CD4-positive, alpha-beta T cell (primary cell): Measurements from ENCODE around the gene SRSF6. TPM values are rescaled to one million over a fixed set of nuclear protein-coding genes. Genes with fewer than 3 reads are reported as not detected.

Experiments
- ATAC-seq: fragments of 200-7000 bp; cut with Tn5 transposase; one replicate; pipeline ENCODE4 v1.10.0; 2022; ENCODE audit warnings: mild to moderate bottlenecking; ENCODE audit not compliant: poor library complexity
- CTCF ChIA-PET: fragments of 350-600 bp; sonication (Branson Sonifier 250); formaldehyde crosslinking; loops from one replicate; lab custom pipeline; 2021; ENCODE audit warnings: antibody characterized with exemption, inconsistent platforms; lab: Charles Lee
- POLR2A ChIA-PET: fragments of 350-600 bp; sonication (Branson Sonifier 250); formaldehyde crosslinking; loops from one replicate; lab custom pipeline; 2021; ENCODE audit warnings: antibody characterized with exemption, inconsistent platforms; lab: Charles Lee
- DNase-seq, 14 experiments: peaks; one replicate each; pipeline ENCODE4 v3.0.0-alpha.2; 2013 to 2020; ENCODE audit warnings: mixed read lengths in 2 of 14
- H3K27ac ChIP-seq, 2 donors: one replicate each; pipeline versions ENCODE4 v1.5.1 to v1.7.0; 2013; ENCODE audit warnings: low read length in 2 of 2, low read depth in 1 of 2, mild to moderate bottlenecking in 1 of 2
- H3K27me3 ChIP-seq, 2 experiments: 1 replicate in 1 of 2; 2 replicates in 1 of 2; pipeline versions ENCODE4 v1.6.1 to v1.7.0; 2013; ENCODE audit warnings: low read length in 2 of 2, control low read depth in 1 of 2, mild to moderate bottlenecking in 1 of 2, moderate library complexity in 1 of 2; ENCODE audit not compliant: insufficient read depth in 2 of 2, control insufficient read depth in 1 of 2
- H3K36me3 ChIP-seq: one replicate; pipeline ENCODE4 v1.6.1; 2013; ENCODE audit warnings: low read length, control low read depth; ENCODE audit not compliant: insufficient read depth
- H3K4me1 ChIP-seq: one replicate; pipeline ENCODE4 v1.6.1; 2013; ENCODE audit warnings: low read length, control low read depth; ENCODE audit not compliant: insufficient read depth
- H3K4me3 ChIP-seq: one replicate; pipeline ENCODE4 v1.5.1; 2013; ENCODE audit warnings: mild to moderate bottlenecking, low read length, moderate library complexity
- H3K9me3 ChIP-seq, 2 experiments: 1 replicate in 1 of 2; 2 replicates in 1 of 2; pipeline versions ENCODE4 v1.6.1 to v1.7.0; 2013; ENCODE audit warnings: low read length in 2 of 2, mild to moderate bottlenecking in 2 of 2, control low read depth in 1 of 2, moderate library complexity in 1 of 2; ENCODE audit not compliant: control insufficient read depth in 1 of 2, insufficient read depth in 1 of 2
- H3K27ac Mint-ChIP-seq: one replicate; pipeline ENCODE4 v1.8.0; 2020; ENCODE audit warnings: mixed read lengths
- H3K27me3 Mint-ChIP-seq: one replicate; pipeline ENCODE4 v1.8.0; 2021; ENCODE audit warnings: mixed read lengths
- H3K36me3 Mint-ChIP-seq: one replicate; pipeline ENCODE4 v1.8.0; 2021; ENCODE audit warnings: low read depth, mixed read lengths
- H3K4me1 Mint-ChIP-seq: one replicate; pipeline ENCODE4 v1.8.0; 2021; ENCODE audit warnings: low read depth, mixed read lengths
- H3K4me3 Mint-ChIP-seq: one replicate; pipeline ENCODE4 v1.8.0; 2020; ENCODE audit warnings: mild to moderate bottlenecking, mixed read lengths
- H3K9me3 Mint-ChIP-seq: one replicate; pipeline ENCODE4 v1.8.0; 2020; ENCODE audit warnings: mixed read lengths
- intact Hi-C, 2 experiments: fragments of 100-400 bp; cut with DNase I in 1 of 2; cut with micrococcal nuclease in 1 of 2; formaldehyde crosslinking; loops; one replicate each; pipeline versions ENCODE4 v1.15.1 to v1.9.0; 2023 to 2025; cut with DNase I, micrococcal nuclease
- total RNA-seq, 174 experiments: library from RNA in 2 of 174; stranded (reverse) in 2 of 174; gene quantifications; one replicate each; pipeline ENCODE4 v1.2.3 and lab custom pipeline; 2021 to 2026
- TF ChIP-seq, protein P1 (sequence below): fragments of 200-600 bp; IDR thresholded peaks from one replicate; pipeline ENCODE4 v1.8.0; 2022; ENCODE audit warnings: antibody characterized with exemption, mild to moderate bottlenecking

SRSF6 gene
- total RNA-seq, 2 experiments from 2014 or later, result 312 to 313 TPM

DNA sequence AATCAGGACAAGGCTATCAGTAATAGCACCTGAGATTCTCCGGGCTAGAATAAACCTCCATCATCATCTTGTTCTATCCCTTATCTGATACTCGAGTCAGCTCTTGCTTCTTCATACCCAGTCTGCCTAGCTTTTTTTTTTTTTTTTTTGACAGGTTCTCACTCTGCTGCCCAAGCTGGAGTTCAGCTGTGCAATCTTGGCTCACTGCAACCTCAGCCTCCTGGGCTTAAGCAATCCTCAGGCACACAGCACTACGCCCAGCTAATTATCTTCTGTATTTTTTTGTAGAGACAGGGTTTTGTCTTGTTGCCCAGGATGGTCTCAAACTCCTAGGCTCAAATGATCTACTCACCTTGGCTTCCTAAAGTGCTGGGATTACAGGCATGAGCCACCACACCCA lies 19.5 kb downstream of the SRSF6 start:
- POLR2A ChIA-PET, result no interaction called here
- Histone ChIP-seq H3K27me3 (no peaks in the 10 kb centered on the region), H3K4me3 (no peak overlapping the region), H3K36me3 (no peaks in the 10 kb centered on the region), H3K9me3 (no peaks in the 10 kb centered on the region), H3K4me1 (no peaks in the 10 kb centered on the region), H3K27ac (no peak overlapping the region)
- TF ChIP-seq, protein P1, sequence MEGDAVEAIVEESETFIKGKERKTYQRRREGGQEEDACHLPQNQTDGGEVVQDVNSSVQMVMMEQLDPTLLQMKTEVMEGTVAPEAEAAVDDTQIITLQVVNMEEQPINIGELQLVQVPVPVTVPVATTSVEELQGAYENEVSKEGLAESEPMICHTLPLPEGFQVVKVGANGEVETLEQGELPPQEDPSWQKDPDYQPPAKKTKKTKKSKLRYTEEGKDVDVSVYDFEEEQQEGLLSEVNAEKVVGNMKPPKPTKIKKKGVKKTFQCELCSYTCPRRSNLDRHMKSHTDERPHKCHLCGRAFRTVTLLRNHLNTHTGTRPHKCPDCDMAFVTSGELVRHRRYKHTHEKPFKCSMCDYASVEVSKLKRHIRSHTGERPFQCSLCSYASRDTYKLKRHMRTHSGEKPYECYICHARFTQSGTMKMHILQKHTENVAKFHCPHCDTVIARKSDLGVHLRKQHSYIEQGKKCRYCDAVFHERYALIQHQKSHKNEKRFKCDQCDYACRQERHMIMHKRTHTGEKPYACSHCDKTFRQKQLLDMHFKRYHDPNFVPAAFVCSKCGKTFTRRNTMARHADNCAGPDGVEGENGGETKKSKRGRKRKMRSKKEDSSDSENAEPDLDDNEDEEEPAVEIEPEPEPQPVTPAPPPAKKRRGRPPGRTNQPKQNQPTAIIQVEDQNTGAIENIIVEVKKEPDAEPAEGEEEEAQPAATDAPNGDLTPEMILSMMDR, result no peak
- H3K36me3 Mint-ChIP-seq, result no peaks in the 10 kb centered on the region
- no peak for ATAC-seq
- DNase-seq, result no peak
- CTCF ChIA-PET, result no interaction called here
- H3K27ac Mint-ChIP-seq, result no peak overlapping the region
- no peak overlapping the region for H3K4me3 Mint-ChIP-seq
- H3K27me3 Mint-ChIP-seq, result peaks cover 5% of the 10 kb centered on the region
- intact Hi-C loops, result no loop called here
- H3K4me1 Mint-ChIP-seq, result peaks cover 10% of the 10 kb centered on the region
- peaks cover 2% of the 10 kb centered on the region for H3K9me3 Mint-ChIP-seq

- H3K36me3 Mint-ChIP-seq, result no peaks in the 10 kb centered on the region
- H3K4me3 Mint-ChIP-seq, result no peak overlapping the region
- Histone ChIP-seq H3K36me3 (no peaks in the 10 kb centered on the region), H3K27me3 (no peaks in the 10 kb centered on the region), H3K27ac (no peak overlapping the region), H3K9me3 (no peaks in the 10 kb centered on the region), H3K4me1 (no peaks in the 10 kb centered on the region), H3K4me3 (no peak overlapping the region)
- H3K27ac Mint-ChIP-seq, result no peak overlapping the region
- DNase-seq (no peak), ATAC-seq (no peak)
- intact Hi-C loops, result no loop called here
- CTCF ChIA-PET, result no interaction called here
- TF ChIP-seq, protein P1, result no peak
- peaks cover 10% of the 10 kb centered on the region for H3K4me1 Mint-ChIP-seq
- POLR2A ChIA-PET, result no interaction called here
- H3K9me3 Mint-ChIP-seq, result peaks cover 2% of the 10 kb centered on the region
- H3K27me3 Mint-ChIP-seq, result peaks cover 5% of the 10 kb centered on the region
These were observed 19.9 kb downstream of the SRSF6 start for GRCh38 chr20:43477619-43478018.

DNA sequence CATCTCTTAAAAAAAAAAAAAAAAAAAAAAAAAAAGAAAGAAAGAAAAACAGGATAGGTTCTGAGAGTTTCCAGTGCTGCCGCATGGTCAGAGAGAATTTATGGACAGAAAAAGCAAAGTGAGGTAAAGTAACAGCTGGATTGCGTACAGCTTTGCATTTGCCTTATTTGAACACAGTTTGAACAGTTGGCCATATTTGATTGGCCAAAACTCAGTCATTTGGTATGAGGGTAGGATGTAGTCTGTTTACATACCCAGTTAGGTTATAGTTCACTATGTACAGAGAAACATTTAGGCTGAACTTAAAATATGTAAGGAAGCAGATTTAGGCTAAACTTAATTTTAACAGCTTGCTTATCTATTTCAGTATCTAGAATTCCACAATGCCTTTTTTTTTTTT lies 32.3 kb downstream of the SRSF6 start:
- Mint-ChIP-seq H3K27me3 (peaks cover 7% of the 10 kb centered on the region), H3K36me3 (peaks cover 7% of the 10 kb centered on the region), H3K9me3 (peaks cover 5% of the 10 kb centered on the region), H3K4me1 (no peaks in the 10 kb centered on the region), H3K27ac (no peak overlapping the region), H3K4me3 (no peak overlapping the region)
- no peaks in the 10 kb centered on the region for H3K36me3 ChIP-seq
- ChIA-PET POLR2A (no interaction called here), CTCF (interaction anchor here (0.6 kb wide), 1 partner anchor 60 kb away, joined by 5 read pairs; no protein-coding TSS in a partner anchor)
- peaks cover 6 to 9% of the 10 kb centered on the region in 2 experiments for H3K9me3 ChIP-seq
- ATAC-seq (no peak), DNase-seq (no peak)
- TF ChIP-seq, protein P1, result no peak
- peaks cover 0 to 5% of the 10 kb centered on the region in 2 experiments for H3K27me3 ChIP-seq
- no peak overlapping the region for H3K4me3 ChIP-seq
- no peaks in the 10 kb centered on the region for H3K4me1 ChIP-seq
- no peak overlapping the region for H3K27ac ChIP-seq
- intact Hi-C loops, result no loop called here
